ENCODE results near the gene FAM228A.

FAM228A gene

DNA sequence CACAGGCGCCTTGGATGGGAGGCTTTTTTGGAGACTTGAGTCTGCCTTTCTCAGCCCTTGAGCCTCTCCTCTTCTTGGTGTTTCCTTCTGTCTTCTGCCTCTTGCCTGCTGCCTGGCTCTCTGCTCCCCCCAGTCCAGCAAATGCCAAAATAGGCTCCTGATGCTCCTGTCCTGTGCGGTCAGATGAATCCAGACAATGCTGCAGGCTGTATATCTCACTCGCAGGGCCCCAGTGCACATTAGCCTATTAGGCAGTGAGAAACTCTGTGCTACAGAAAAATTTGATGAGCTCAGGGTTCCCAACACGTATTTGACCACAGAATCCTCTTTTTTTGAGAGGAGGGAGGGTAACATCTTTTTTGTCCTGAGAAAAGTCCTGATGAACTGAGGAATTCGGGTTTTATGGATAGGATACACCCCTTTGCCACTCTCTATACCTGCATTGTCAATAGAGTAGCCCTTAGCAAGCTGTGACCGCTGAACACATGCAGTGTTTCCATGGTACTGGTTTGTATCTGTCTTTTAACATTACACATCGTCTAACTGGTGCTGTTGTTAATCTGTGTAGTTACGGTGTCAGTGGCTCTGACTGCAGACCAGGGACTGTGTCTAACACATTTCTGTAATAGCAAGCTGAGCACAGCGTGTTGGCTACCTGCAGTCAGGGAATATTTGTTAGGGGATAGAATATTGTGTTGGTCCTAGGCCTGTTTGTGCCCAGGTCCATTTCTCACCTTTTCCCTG lies 50.8 kb downstream of the FAM228A start:
- DNase-seq (ENCODE audit: low read depth, low spot score), result no peak

DNA sequence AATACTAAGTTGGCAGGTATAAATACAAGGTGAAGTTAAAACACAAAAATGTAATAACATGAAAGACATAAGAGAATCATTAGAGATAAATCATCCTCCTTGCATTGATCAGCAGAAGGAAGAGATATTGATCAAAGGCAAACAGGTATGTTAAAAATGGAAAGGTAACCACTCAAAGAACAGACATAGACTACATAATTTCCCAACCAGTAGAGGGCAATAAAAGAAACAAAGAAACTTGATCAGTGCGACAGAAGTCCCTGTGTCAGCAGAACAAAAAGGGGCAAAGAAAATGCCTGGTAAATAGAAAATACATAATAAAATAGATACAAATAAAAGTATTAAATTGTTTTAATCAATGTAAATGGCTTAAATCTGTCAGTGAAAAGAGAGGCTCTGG lies 53.6 kb downstream of the FAM228A start:
- DNase-seq (ENCODE audit: low read depth, low spot score), result peak; percentile 18

DNA sequence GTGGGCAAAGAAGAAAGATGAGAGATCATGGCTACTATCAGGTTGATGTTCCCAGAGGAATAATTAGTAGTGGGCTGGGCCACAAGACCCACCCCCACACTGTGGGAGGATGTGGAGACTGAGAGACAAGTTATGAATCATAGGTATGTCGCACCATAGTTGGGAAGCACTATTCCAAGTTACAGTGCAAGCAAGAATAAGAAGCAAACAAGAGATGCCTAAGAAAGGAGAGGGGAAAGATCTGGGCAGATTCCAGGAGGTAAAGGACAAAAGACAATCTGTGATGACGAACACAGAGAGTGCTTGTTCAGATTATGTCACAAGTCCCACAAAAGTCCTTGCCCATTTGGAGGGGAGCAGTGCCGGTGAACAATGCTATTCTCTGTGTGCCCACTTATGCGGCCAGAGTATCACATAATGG lies 56.6 kb downstream of the FAM228A start:
- peak; percentile 58 for DNase-seq (ENCODE audit: low read depth, low spot score)

DNA sequence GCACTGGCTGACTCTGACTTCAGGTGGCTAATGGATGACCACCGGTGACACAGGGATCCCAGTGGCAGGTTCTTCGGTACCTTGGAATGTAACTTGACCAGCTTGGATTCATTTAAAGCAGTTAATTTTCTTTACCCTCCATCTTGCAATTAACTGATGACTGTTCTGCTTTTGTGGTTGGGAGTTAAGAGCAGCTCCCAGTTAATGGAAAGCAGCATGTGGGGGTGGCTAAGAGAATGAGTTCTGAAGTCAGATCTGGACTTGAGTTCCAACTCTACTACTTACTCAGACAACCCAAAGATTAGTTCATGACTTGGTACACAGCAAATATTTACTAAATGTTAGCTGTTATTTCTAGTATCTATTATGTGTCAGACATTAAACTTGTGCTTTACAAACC lies 58.5 kb downstream of the FAM228A start:
- no peak for DNase-seq (ENCODE audit: low read depth, low spot score)

DNA sequence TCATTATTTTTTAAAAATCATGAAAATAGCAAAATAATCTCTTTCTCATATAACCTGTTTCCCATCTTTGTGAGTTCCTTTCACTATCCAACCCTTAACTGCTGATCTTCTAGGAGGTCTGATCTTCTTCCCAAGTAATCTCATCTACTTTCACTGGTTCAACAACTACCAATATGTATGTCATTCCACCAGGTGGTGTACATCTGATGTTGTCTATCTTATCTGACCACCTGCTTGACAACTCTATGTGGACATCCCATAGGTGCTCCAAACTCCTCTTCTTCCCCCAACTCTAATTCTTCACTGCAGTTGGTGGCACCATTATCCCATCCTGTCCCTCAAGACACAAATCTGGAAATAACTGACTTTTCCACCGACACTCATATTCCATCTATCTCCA lies 62.5 kb downstream of the FAM228A start:
- DNase-seq (ENCODE audit: low read depth, low spot score), result no peak

DNA sequence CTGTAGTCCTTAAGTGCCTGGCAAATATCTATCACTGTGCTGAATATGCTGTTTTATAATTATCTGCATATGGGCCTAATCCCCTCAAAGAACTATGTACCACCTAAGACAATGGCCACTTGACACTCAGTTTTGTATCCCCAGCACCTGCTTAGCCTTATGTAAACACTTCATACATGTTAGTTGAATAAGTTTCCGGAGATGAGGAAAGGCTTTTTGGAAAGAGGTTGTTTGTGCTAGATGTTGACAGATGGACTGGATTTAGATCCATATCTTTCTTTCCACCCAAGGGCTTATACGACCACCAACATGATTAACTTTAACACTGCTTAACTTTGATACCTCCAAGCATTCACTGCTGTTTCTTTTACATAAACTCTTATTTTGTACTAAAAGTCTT lies 63.3 kb downstream of the FAM228A start:
- DNase-seq (ENCODE audit: low read depth, low spot score), result no peak

DNA sequence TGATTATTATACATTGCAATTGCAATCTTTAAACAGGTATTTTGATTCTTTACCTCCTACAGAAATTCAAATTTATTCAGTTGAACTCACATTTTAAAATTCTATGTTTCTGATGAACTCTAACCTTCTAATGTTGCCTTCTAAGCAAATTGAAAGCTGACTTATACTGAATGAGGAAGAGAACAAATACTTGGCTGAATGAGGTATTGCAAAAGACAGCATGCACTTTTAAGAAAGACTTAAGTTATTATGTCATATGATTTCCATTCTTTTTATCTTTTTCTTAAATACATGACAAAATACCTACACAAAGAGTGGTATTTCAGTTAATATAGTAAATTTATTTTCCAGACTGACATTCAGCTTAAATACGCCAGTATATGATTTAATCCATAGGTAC lies 64.7 kb downstream of the FAM228A start:
- DNase-seq (ENCODE audit: low read depth, low spot score), result no peak

Measured in astrocyte of the hippocampus (primary cell).